NCI-H2107 treated with DMSO at 0.1 percent for 48 hours (cell line): ENCODE results near the gene REXO1.

Source experiments
- DNase-seq: peaks from one replicate; lab custom pipeline; 2025; ENCODE audit not compliant: unreplicated experiment; lab: John Stamatoyannopoulos, UW

REXO1 gene

GRCh38 chr19:1836458-1837221 is 11.6 kb downstream of the REXO1 start:
- DNase-seq: no peak

- no peak for DNase-seq
These were observed 14.7 kb downstream of the REXO1 start for GRCh38 chr19:1833540-1833939.

GRCh38 chr19:1832046-1832663 is 16.1 kb downstream of the REXO1 start:
- DNase-seq: no peak

- DNase-seq: no peak
These were observed 17.3 kb downstream of the REXO1 start for GRCh38 chr19:1830978-1831377.

- no peak for DNase-seq
These were observed 17.7 kb downstream of the REXO1 start for GRCh38 chr19:1830568-1830967.

GRCh38 chr19:1829958-1830357 is 18.3 kb downstream of the REXO1 start:
- no peak for DNase-seq

GRCh38 chr19:1828279-1829238 is 19.7 kb downstream of the REXO1 start:
- DNase-seq: no peak

- DNase-seq: no peak
These were observed 20.6 kb downstream of the REXO1 start for GRCh38 chr19:1827566-1828278.

GRCh38 chr19:1826557-1827521 is 21.4 kb downstream of the REXO1 start:
- DNase-seq: no peak

GRCh38 chr19:1825909-1826556 is 22.2 kb downstream of the REXO1 start:
- DNase-seq: no peak

GRCh38 chr19:1824252-1824622 is 24.0 kb downstream of the REXO1 start:
- no peak for DNase-seq

GRCh38 chr19:1823539-1824251 is 24.6 kb downstream of the REXO1 start:
- no peak for DNase-seq

GRCh38 chr19:1823020-1823419 is 25.3 kb downstream of the REXO1 start:
- no peak for DNase-seq

- no peak for DNase-seq
These were observed 26.1 kb downstream of the REXO1 start for GRCh38 chr19:1822210-1822609.

GRCh38 chr19:1819341-1820255 is 28.7 kb downstream of the REXO1 start:
- DNase-seq: no peak

- DNase-seq: no peak
These were observed 29.6 kb downstream of the REXO1 start for GRCh38 chr19:1818549-1819195.

- DNase-seq: no peak
These were observed 30.6 kb downstream of the REXO1 start for GRCh38 chr19:1817553-1818179.
